ENCODE data around the gene CCL17.

CCL17 gene

GRCh38 chr16:57357330-57358085 lies 47.1 kb upstream of the CCL17 start:
- Histone ChIP-seq H3K23ac (ENCODE audit: low read depth, low read length, poor library complexity) (no peak overlapping the region), H3K14ac (ENCODE audit: low read length) (no peak overlapping the region), H3K4me3 (ENCODE audit: low read length in 2 of 2) (no peak overlapping the region), H2BK15ac (ENCODE audit: low read length) (no peak overlapping the region), H3K27me3 (ENCODE audit: control insufficient read depth in 3 of 3, insufficient read depth in 3 of 3, low read depth in 1 of 3, low read length in 3 of 3) (peaks cover 0 to 21% (median 0%) of the 10 kb centered on the region in 3 experiments), H3K4ac (ENCODE audit: low read length) (no peak overlapping the region), H4K8ac (ENCODE audit: low read depth, low read length) (no peak overlapping the region), H4K91ac (ENCODE audit: low read depth, low read length, poor library complexity) (no peak overlapping the region), H3K36me3 (replicated peaks in 1 of 2; ENCODE audit: control insufficient read depth in 2 of 2, insufficient read depth in 2 of 2, low read length in 2 of 2) (no peaks in the 10 kb centered on the region), H2AFZ (ENCODE audit: low read length) (no peak overlapping the region), H2BK5ac (ENCODE audit: low read length) (no peak overlapping the region), H2AK5ac (ENCODE audit: low read depth, low read length) (no peak overlapping the region), H3K79me1 (ENCODE audit: low read depth, low read length) (peaks cover 1% of the 10 kb centered on the region), H2BK120ac (ENCODE audit: low read depth, low read length) (no peak overlapping the region), H3K9ac (ENCODE audit: low read depth, low read length, poor library complexity) (no peak overlapping the region), H3K9me3 (replicated peaks in 1 of 2; ENCODE audit: control insufficient read depth in 2 of 2, insufficient read depth in 1 of 2, low read depth in 1 of 2, low read length in 2 of 2) (no peaks in the 10 kb centered on the region), H3K27ac (replicated peaks; ENCODE audit: low read length) (no peak overlapping the region), H3K4me2 (ENCODE audit: insufficient read depth, low read length, poor library complexity, severe bottlenecking) (no peak overlapping the region), H2BK12ac (ENCODE audit: low read length) (no peak overlapping the region), H3K4me1 (ENCODE audit: control insufficient read depth in 2 of 2, insufficient read depth in 1 of 2, low read depth in 1 of 2, low read length in 2 of 2) (no peaks in the 10 kb centered on the region), H3K18ac (ENCODE audit: low read length) (peak overlapping the region; percentile 22)
- DNase-seq (ENCODE audit: low spot score): no peak
- no CpG with 5 or more reads among the region's 9 CpGs for WGBS, 2 donors (ENCODE audit: extremely low coverage in 2 of 2, insufficient read length in 2 of 2, insufficient replicate concordance in 1 of 2)

GRCh38 chr16:57358086-57358420 lies 46.5 kb upstream of the CCL17 start:
- no peak overlapping the region for H2AK5ac ChIP-seq (ENCODE audit: low read depth, low read length)
- no peak overlapping the region for H3K14ac ChIP-seq (ENCODE audit: low read length)
- no peak overlapping the region for H3K27ac ChIP-seq (replicated peaks; ENCODE audit: low read length)
- no peak overlapping the region for H2BK120ac ChIP-seq (ENCODE audit: low read depth, low read length)
- peaks cover 0 to 21% (median 0%) of the 10 kb centered on the region in 3 experiments for H3K27me3 ChIP-seq (ENCODE audit: control insufficient read depth in 3 of 3, insufficient read depth in 3 of 3, low read depth in 1 of 3, low read length in 3 of 3)
- no peak overlapping the region for H4K8ac ChIP-seq (ENCODE audit: low read depth, low read length)
- no CpG with 5 or more reads among the region's 7 CpGs for WGBS, 2 donors (ENCODE audit: extremely low coverage in 2 of 2, insufficient read length in 2 of 2, insufficient replicate concordance in 1 of 2)
- no peak overlapping the region for H3K23ac ChIP-seq (ENCODE audit: low read depth, low read length, poor library complexity)
- no peak overlapping the region for H2BK15ac ChIP-seq (ENCODE audit: low read length)
- H3K9ac ChIP-seq (ENCODE audit: low read depth, low read length, poor library complexity): no peak overlapping the region
- H3K4me2 ChIP-seq (ENCODE audit: insufficient read depth, low read length, poor library complexity, severe bottlenecking): no peak overlapping the region
- H3K9me3 ChIP-seq (replicated peaks in 1 of 2; ENCODE audit: control insufficient read depth in 2 of 2, insufficient read depth in 1 of 2, low read depth in 1 of 2, low read length in 2 of 2): no peaks in the 10 kb centered on the region
- H2BK12ac ChIP-seq (ENCODE audit: low read length): no peak overlapping the region
- no peak for DNase-seq (ENCODE audit: low spot score)
- H2BK5ac ChIP-seq (ENCODE audit: low read length): no peak overlapping the region
- H3K4me1 ChIP-seq (ENCODE audit: control insufficient read depth in 2 of 2, insufficient read depth in 1 of 2, low read depth in 1 of 2, low read length in 2 of 2): no peaks in the 10 kb centered on the region
- no peaks in the 10 kb centered on the region for H3K36me3 ChIP-seq (replicated peaks in 1 of 2; ENCODE audit: control insufficient read depth in 2 of 2, insufficient read depth in 2 of 2, low read length in 2 of 2)
- peak overlapping the region; percentile 22 for H3K18ac ChIP-seq (ENCODE audit: low read length)
- no peak overlapping the region for H4K91ac ChIP-seq (ENCODE audit: low read depth, low read length, poor library complexity)
- H3K4ac ChIP-seq (ENCODE audit: low read length): no peak overlapping the region
- no peak overlapping the region for H3K4me3 ChIP-seq (ENCODE audit: low read length in 2 of 2)
- H2AFZ ChIP-seq (ENCODE audit: low read length): no peak overlapping the region
- peaks cover 1% of the 10 kb centered on the region for H3K79me1 ChIP-seq (ENCODE audit: low read depth, low read length)

GRCh38 chr16:57358527-57359095 lies 46.0 kb upstream of the CCL17 start, which contains the start of gene CCL22:
Gene CCL22, plus strand, starts transcription at chr16:57358783. Its CDS starts 34 bp downstream, at chr16:57358817.
- H2BK5ac ChIP-seq (ENCODE audit: low read length): no peak within 1 kb of the TSS
- no peak within 1 kb of the TSS for H3K4ac ChIP-seq (ENCODE audit: low read length)
- H4K8ac ChIP-seq (ENCODE audit: low read depth, low read length): no peak within 1 kb of the TSS
- H3K18ac ChIP-seq (ENCODE audit: low read length): peak within 1 kb of the TSS; percentile 22
- H3K27me3 ChIP-seq (ENCODE audit: control insufficient read depth in 3 of 3, insufficient read depth in 3 of 3, low read depth in 1 of 3, low read length in 3 of 3): peaks cover 0 to 22% (median 0%) of the 10 kb centered on the region in 3 experiments
- H3K4me2 ChIP-seq (ENCODE audit: insufficient read depth, low read length, poor library complexity, severe bottlenecking): no peak within 1 kb of the TSS
- H3K14ac ChIP-seq (ENCODE audit: low read length): no peak within 1 kb of the TSS
- H3K36me3 ChIP-seq (replicated peaks in 1 of 2; ENCODE audit: control insufficient read depth in 2 of 2, insufficient read depth in 2 of 2, low read length in 2 of 2): no peaks in the 10 kb centered on the region
- no peak within 1 kb of the TSS for H2AFZ ChIP-seq (ENCODE audit: low read length)
- H3K23ac ChIP-seq (ENCODE audit: low read depth, low read length, poor library complexity): no peak within 1 kb of the TSS
- no peaks in the 10 kb centered on the region for H3K9me3 ChIP-seq (replicated peaks in 1 of 2; ENCODE audit: control insufficient read depth in 2 of 2, insufficient read depth in 1 of 2, low read depth in 1 of 2, low read length in 2 of 2)
- H2BK120ac ChIP-seq (ENCODE audit: low read depth, low read length): no peak within 1 kb of the TSS
- H2AK5ac ChIP-seq (ENCODE audit: low read depth, low read length): no peak within 1 kb of the TSS
- no peaks in the 10 kb centered on the region for H3K4me1 ChIP-seq (ENCODE audit: control insufficient read depth in 2 of 2, insufficient read depth in 1 of 2, low read depth in 1 of 2, low read length in 2 of 2)
- H4K91ac ChIP-seq (ENCODE audit: low read depth, low read length, poor library complexity): no peak within 1 kb of the TSS
- H2BK12ac ChIP-seq (ENCODE audit: low read length): no peak within 1 kb of the TSS
- no peak within 1 kb of the TSS for H3K9ac ChIP-seq (ENCODE audit: low read depth, low read length, poor library complexity)
- H3K4me3 ChIP-seq (ENCODE audit: low read length in 2 of 2): no peak within 1 kb of the TSS
- peaks cover 1% of the 10 kb centered on the region for H3K79me1 ChIP-seq (ENCODE audit: low read depth, low read length)
- no peak within 1 kb of the TSS for H3K27ac ChIP-seq (replicated peaks; ENCODE audit: low read length)
- peak within 1 kb of the TSS; percentile 7 for H2BK15ac ChIP-seq (ENCODE audit: low read length)
- no CpG with 5 or more reads among the region's 9 CpGs for WGBS, 2 donors (ENCODE audit: extremely low coverage in 2 of 2, insufficient read length in 2 of 2, insufficient replicate concordance in 1 of 2)
- no peak for DNase-seq (ENCODE audit: low spot score)

- H2BK5ac ChIP-seq (ENCODE audit: low read length): no peak overlapping the region
- peak overlapping the region; percentile 92 for H2AK5ac ChIP-seq (ENCODE audit: low read depth, low read length)
- H3K4ac ChIP-seq (ENCODE audit: low read length): no peak overlapping the region
- peaks cover 0 to 23% (median 0%) of the 10 kb centered on the region in 3 experiments for H3K27me3 ChIP-seq (ENCODE audit: control insufficient read depth in 3 of 3, insufficient read depth in 3 of 3, low read depth in 1 of 3, low read length in 3 of 3)
- no peaks in the 10 kb centered on the region for H3K4me1 ChIP-seq (ENCODE audit: control insufficient read depth in 2 of 2, insufficient read depth in 1 of 2, low read depth in 1 of 2, low read length in 2 of 2)
- H3K9me3 ChIP-seq (replicated peaks in 1 of 2; ENCODE audit: control insufficient read depth in 2 of 2, insufficient read depth in 1 of 2, low read depth in 1 of 2, low read length in 2 of 2): no peaks in the 10 kb centered on the region
- H4K8ac ChIP-seq (ENCODE audit: low read depth, low read length): peak overlapping the region; percentile 86
- H3K27ac ChIP-seq (replicated peaks; ENCODE audit: low read length): no peak overlapping the region
- H3K9ac ChIP-seq (ENCODE audit: low read depth, low read length, poor library complexity): peak overlapping the region; percentile 44
- no peak overlapping the region for H2AFZ ChIP-seq (ENCODE audit: low read length)
- H3K36me3 ChIP-seq (replicated peaks in 1 of 2; ENCODE audit: control insufficient read depth in 2 of 2, insufficient read depth in 2 of 2, low read length in 2 of 2): no peaks in the 10 kb centered on the region
- peak overlapping the region; percentile 57 for H3K18ac ChIP-seq (ENCODE audit: low read length)
- no peak overlapping the region for H3K4me2 ChIP-seq (ENCODE audit: insufficient read depth, low read length, poor library complexity, severe bottlenecking)
- no peak overlapping the region for H3K4me3 ChIP-seq (ENCODE audit: low read length in 2 of 2)
- peak overlapping the region; percentile 10 for H2BK12ac ChIP-seq (ENCODE audit: low read length)
- DNase-seq (ENCODE audit: low spot score): no peak
- peak overlapping the region; percentile 75 for H2BK15ac ChIP-seq (ENCODE audit: low read length)
- no peak overlapping the region for H4K91ac ChIP-seq (ENCODE audit: low read depth, low read length, poor library complexity)
- no CpG with 5 or more reads among the region's 16 CpGs for WGBS, 2 donors (ENCODE audit: extremely low coverage in 2 of 2, insufficient read length in 2 of 2, insufficient replicate concordance in 1 of 2)
- no peak overlapping the region for H3K14ac ChIP-seq (ENCODE audit: low read length)
- peaks cover 1% of the 10 kb centered on the region for H3K79me1 ChIP-seq (ENCODE audit: low read depth, low read length)
- H2BK120ac ChIP-seq (ENCODE audit: low read depth, low read length): no peak overlapping the region
- no peak overlapping the region for H3K23ac ChIP-seq (ENCODE audit: low read depth, low read length, poor library complexity)
Measured at GRCh38 chr16:57360321-57360935, 44.1 kb upstream of the CCL17 start.
